Measurements from ENCODE around the gene LRRFIP2.

- TF ChIP-seq CTCF (IDR thresholded peaks at IDR 0.05) (no peak), POLR2A (IDR thresholded peaks at IDR 0.05) (no peak)
Observed at GRCh38 chr3:37132334-37132733, 42.0 kb downstream of the LRRFIP2 start.
